ENCODE data around the gene NUAK2.

NUAK2 gene

GRCh38 chr1:205255941-205256780 lies 65.4 kb downstream of the NUAK2 start:
- Histone ChIP-seq H2AFZ (ENCODE audit: low read depth, low read length) (no peak overlapping the region), H3K9me3 (ENCODE audit: low read length) (no peaks in the 10 kb centered on the region), H3K27me3 (ENCODE audit: insufficient read depth, low read length) (no peaks in the 10 kb centered on the region), H3K36me3 (ENCODE audit: insufficient read depth, low read length) (no peaks in the 10 kb centered on the region), H3K4me3 (ENCODE audit: low read length) (no peak overlapping the region), H3K4me1 (ENCODE audit: insufficient read depth, low read length) (peaks cover 10% of the 10 kb centered on the region)

Measured in neuron (in vitro differentiated cells).